Uterus (tissue), 2 donors: ENCODE measurements around the gene CFAP74.

Experiments
- CTCF ChIP-seq, 4 experiments: fragments of 200-600 bp in 2 of 4; fragments of 450-650 bp in 2 of 4; sonication (generic) in 2 of 4; IDR thresholded peaks; one replicate each; pipeline ENCODE4 v1.5.1; 2016 to 2019; ENCODE audit warnings: antibody characterized with exemption in 4 of 4, mild to moderate bottlenecking in 2 of 4, moderate library complexity in 1 of 4
- POLR2A ChIP-seq, 2 donors: fragments of 450-650 bp; IDR thresholded peaks; one replicate each; pipeline ENCODE4 v1.6.1; 2016; ENCODE audit warnings: antibody characterized with exemption in 2 of 2, mild to moderate bottlenecking in 1 of 2, moderate library complexity in 1 of 2

GRCh38 chr1:2049225-2049717, 45.7 kb upstream of the CFAP74 start:
- TF ChIP-seq CTCF (IDR thresholded peaks at IDR 0.05): no peak
- TF ChIP-seq POLR2A (IDR thresholded peaks at IDR 0.05): no peak
